ENCODE data around the gene RTL3. TPM values are rescaled to one million over a fixed set of nuclear protein-coding genes. Genes with fewer than 3 reads are reported as not detected.

The RTL3 gene
- total and polyA plus RNA-seq, 2 of the 4 experiments (the other 2 are of a cell fraction) = 1.1 TPM

- ATAC-seq (ENCODE audit: low read depth) = no peak
- dilution Hi-C loops (cut with HindIII; ENCODE audit: low sequenced_read_pairs, unreplicated experiment) = no loop called here
Measured at GRCh38 chrX:78643874-78644273, 15.3 kb downstream of the RTL3 start.

More at GRCh38 chrX:78643874-78644273, 15.3 kb downstream of the RTL3 start:
- Histone ChIP-seq H2BK5ac (ENCODE audit: low read depth, low read length, poor library complexity, severe bottlenecking) (no peak overlapping the region), H3K9me3 (ENCODE audit: control insufficient read depth, insufficient read depth, low read length) (no peaks in the 10 kb centered on the region), H3K4me3 (ENCODE audit: insufficient read depth, low read depth, low read length) (no peak overlapping the region), H3K36me3 (ENCODE audit: control insufficient read depth, insufficient read depth, low read length) (no peaks in the 10 kb centered on the region), H2BK15ac (ENCODE audit: low read depth, low read length) (no peak overlapping the region), H2BK20ac (ENCODE audit: low read depth, low read length) (no peak overlapping the region), H3K79me1 (ENCODE audit: low read depth in 1 of 2, low read length in 2 of 2) (no peaks in the 10 kb centered on the region), H3K9me1 (ENCODE audit: insufficient read depth, low read length) (no peaks in the 10 kb centered on the region), H4K91ac (ENCODE audit: insufficient read depth, low read depth, low read length) (no peak overlapping the region), H2AK9ac (replicated peaks; ENCODE audit: low read depth, low read length, poor library complexity) (no peak overlapping the region), H3K4me1 (ENCODE audit: control insufficient read depth, insufficient read depth, low read length) (no peaks in the 10 kb centered on the region), H3K27ac (ENCODE audit: insufficient read depth, low read length) (no peak overlapping the region), H2AFZ (replicated peaks; ENCODE audit: low read length, poor library complexity) (no peak overlapping the region), H3K23ac (ENCODE audit: low read depth, low read length) (no peak overlapping the region), H4K20me1 (ENCODE audit: insufficient read depth, low read length) (no peaks in the 10 kb centered on the region), H3K14ac (replicated peaks; ENCODE audit: low read depth, low read length) (no peak overlapping the region), H3K4me2 (ENCODE audit: low read depth, low read length) (no peak overlapping the region), H3K27me3 (ENCODE audit: control insufficient read depth, insufficient read depth, low read length) (no peaks in the 10 kb centered on the region; the same call in 1 of the 2 replicates), H2BK120ac (ENCODE audit: low read depth, low read length) (no peak overlapping the region), H3K4ac (ENCODE audit: low read depth, low read length) (no peak overlapping the region), H3K18ac (ENCODE audit: low read depth, low read length) (no peak overlapping the region), H3K56ac (ENCODE audit: extremely low read depth, insufficient read depth, low read length) (no peak overlapping the region), H2AK5ac (ENCODE audit: low read depth, low read length) (no peak overlapping the region), H3K9ac (ENCODE audit: low read depth, low read length) (no peak overlapping the region), H4K8ac (ENCODE audit: low read depth in 2 of 2, low read length in 2 of 2) (no peak overlapping the region), H4K5ac (ENCODE audit: low read depth, low read length) (no peak overlapping the region)
- no peak for TF ChIP-seq MAFK (IDR thresholded peaks at IDR 0.05; ENCODE audit: low read depth, low read length)
- no peak for TF ChIP-seq FOS (IDR thresholded peaks at IDR 0.05; ENCODE audit: low read depth, low read length)
- no peak for TF ChIP-seq ELK1 (IDR thresholded peaks at IDR 0.05; ENCODE audit: borderline replicate concordance, low read depth, low read length)
- no peak for TF ChIP-seq NFE2L2 (IDR thresholded peaks at IDR 0.05; ENCODE audit: low read depth, low read length)
- TF ChIP-seq CTCF (conservative IDR thresholded peaks at IDR 0.05; ENCODE audit: low read depth, low read length) = no peak
- TF ChIP-seq RFX5 (IDR thresholded peaks at IDR 0.05; ENCODE audit: low read depth, low read length) = no peak
- TF ChIP-seq POLR2A (IDR thresholded peaks at IDR 0.05; ENCODE audit: low read depth, low read length) = no peak
- no peak for TF ChIP-seq RCOR1 (IDR thresholded peaks at IDR 0.05; ENCODE audit: insufficient replicate concordance, low read length)
- no peak for TF ChIP-seq MXI1 (IDR thresholded peaks at IDR 0.05; ENCODE audit: borderline replicate concordance, low read depth, low read length)
- TF ChIP-seq SMC3 (IDR thresholded peaks at IDR 0.05; ENCODE audit: low read depth, low read length) = no peak
- TF ChIP-seq MAZ (IDR thresholded peaks at IDR 0.05; ENCODE audit: borderline replicate concordance, low read depth, low read length) = no peak
- TF ChIP-seq RAD21 (IDR thresholded peaks at IDR 0.05; ENCODE audit: low read length) = no peak
- TF ChIP-seq USF2 (IDR thresholded peaks at IDR 0.05; ENCODE audit: low read depth, low read length) = no peak
- no peak for TF ChIP-seq CHD1 (IDR thresholded peaks at IDR 0.05; ENCODE audit: low read depth, low read length)
- TF ChIP-seq BHLHE40 (IDR thresholded peaks at IDR 0.05; ENCODE audit: low read depth, low read length) = no peak
- TF ChIP-seq CEBPB (IDR thresholded peaks at IDR 0.05; ENCODE audit: low read depth, low read length) = no peak
- ChIA-PET CTCF (no interaction called here), POLR2A (ENCODE audit: unreplicated experiment) (no interaction called here)
- in situ Hi-C loops (cut with MboI; ENCODE audit: low sequenced_read_pairs) = no loop called here
- DNase-seq = no peak
- intact Hi-C loops (cut with micrococcal nuclease) = no loop called here
- BruUV-seq (replicated peaks) = no TSS peak
- no CpG with 5 or more reads among the region's 1 CpG for WGBS, 2 experiments (ENCODE audit: extremely low coverage in 2 of 2, insufficient read length in 1 of 2)

Measured in IMR-90 (cell line).